Suprapubic skin (tissue), 4 donors: ENCODE data around the gene PEDS1. TPM values are rescaled to one million over a fixed set of nuclear protein-coding genes. Genes with fewer than 3 reads are reported as not detected.
"Not testable (repeated sequence)": the region's sequence is repeated elsewhere in the genome, so short reads cannot be mapped to it uniquely, and the experiment has no call there.

ENCODE experiments used
- DNase-seq, 2 donors: peaks; one replicate each; pipeline ENCODE4 v3.0.0-alpha.2; 2019; ENCODE audit warnings: low spot score in 2 of 2
- H3K27ac ChIP-seq: fragments of 200-600 bp; sonication (generic); one replicate; pipeline ENCODE4 v1.5.1; 2019
- H3K27me3 ChIP-seq: fragments of 200-600 bp; sonication (generic); one replicate; pipeline ENCODE4 v1.5.1; 2019
- H3K36me3 ChIP-seq: fragments of 200-600 bp; sonication (generic); one replicate; pipeline ENCODE4 v1.5.1; 2019
- H3K4me1 ChIP-seq: fragments of 200-600 bp; sonication (generic); one replicate; pipeline ENCODE4 v1.5.1; 2019
- H3K4me3 ChIP-seq: fragments of 200-600 bp; sonication (generic); one replicate; pipeline ENCODE4 v1.5.1; 2019; ENCODE audit warnings: mild to moderate bottlenecking
- H3K9me3 ChIP-seq: fragments of 200-600 bp; sonication (generic); one replicate; pipeline ENCODE4 v1.5.1; 2019
- EP300 ChIP-seq: sonication (generic); formaldehyde crosslinking; IDR thresholded peaks from one replicate; pipeline ENCODE4 v1.6.1; 2017; ENCODE audit warnings: antibody characterized with exemption
- POLR2A ChIP-seq, 2 donors: fragments of 450-650 bp; IDR thresholded peaks; one replicate each; pipeline ENCODE4 v1.6.1; 2017; ENCODE audit warnings: antibody characterized with exemption in 2 of 2, mild to moderate bottlenecking in 2 of 2, moderate library complexity in 2 of 2
- POLR2AphosphoS5 ChIP-seq, 3 donors: sonication (generic); formaldehyde crosslinking; IDR thresholded peaks; one replicate each; pipeline ENCODE4 v1.6.1; 2017; ENCODE audit warnings: antibody characterized with exemption in 3 of 3
- WGBS: methylation state at CpG from one replicate; pipeline ENCODE4 v1.1.5; 2018; 5-methylcytosine and 5-hydroxymethylcytosine counted together
- total RNA-seq, 4 donors: library from RNA; depleted of rRNA; stranded (reverse); fragments of >200 nt; gene quantifications; one replicate each; pipeline ENCODE4 v1.1.0, GENCODE V29; 2016
- TF ChIP-seq, protein P1 (sequence below), 2 donors: fragments of 200-600 bp in 1 of 2; fragments of 450-650 bp in 1 of 2; sonication (generic) in 1 of 2; IDR thresholded peaks; one replicate each; pipeline ENCODE4 v1.5.1; 2016 to 2019; ENCODE audit warnings: antibody characterized with exemption in 2 of 2, mild to moderate bottlenecking in 1 of 2, moderate library complexity in 1 of 2

PEDS1 gene
- total RNA-seq, 4 donors from 2014 or later = 30.5 to 82.2 (median 57.3) TPM

GRCh38 chr20:50186151-50186885 is 32.8 kb upstream of the PEDS1 start:
- Histone ChIP-seq H3K36me3 (no peaks in the 10 kb centered on the region), H3K4me1 (peaks cover 25% of the 10 kb centered on the region), H3K4me3 (no peak overlapping the region), H3K27me3 (no peaks in the 10 kb centered on the region), H3K27ac (no peak overlapping the region), H3K9me3 (no peaks in the 10 kb centered on the region)
- peak; percentile 98 to 99 for DNase-seq
- WGBS = 21% methylated on average over 15 of the region's 16 CpGs
- TF ChIP-seq, protein P1, sequence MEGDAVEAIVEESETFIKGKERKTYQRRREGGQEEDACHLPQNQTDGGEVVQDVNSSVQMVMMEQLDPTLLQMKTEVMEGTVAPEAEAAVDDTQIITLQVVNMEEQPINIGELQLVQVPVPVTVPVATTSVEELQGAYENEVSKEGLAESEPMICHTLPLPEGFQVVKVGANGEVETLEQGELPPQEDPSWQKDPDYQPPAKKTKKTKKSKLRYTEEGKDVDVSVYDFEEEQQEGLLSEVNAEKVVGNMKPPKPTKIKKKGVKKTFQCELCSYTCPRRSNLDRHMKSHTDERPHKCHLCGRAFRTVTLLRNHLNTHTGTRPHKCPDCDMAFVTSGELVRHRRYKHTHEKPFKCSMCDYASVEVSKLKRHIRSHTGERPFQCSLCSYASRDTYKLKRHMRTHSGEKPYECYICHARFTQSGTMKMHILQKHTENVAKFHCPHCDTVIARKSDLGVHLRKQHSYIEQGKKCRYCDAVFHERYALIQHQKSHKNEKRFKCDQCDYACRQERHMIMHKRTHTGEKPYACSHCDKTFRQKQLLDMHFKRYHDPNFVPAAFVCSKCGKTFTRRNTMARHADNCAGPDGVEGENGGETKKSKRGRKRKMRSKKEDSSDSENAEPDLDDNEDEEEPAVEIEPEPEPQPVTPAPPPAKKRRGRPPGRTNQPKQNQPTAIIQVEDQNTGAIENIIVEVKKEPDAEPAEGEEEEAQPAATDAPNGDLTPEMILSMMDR (IDR thresholded peaks at IDR 0.05) = peak; percentile 97 to 99
- TF ChIP-seq EP300 = no peak

- no peak for TF ChIP-seq POLR2A (IDR thresholded peaks at IDR 0.05)
- TF ChIP-seq, protein P1 (IDR thresholded peaks at IDR 0.05) = no peak
- no peak for TF ChIP-seq POLR2AphosphoS5 (IDR thresholded peaks at IDR 0.05)
- TF ChIP-seq EP300 = no peak
These were observed 31.9 kb upstream of the PEDS1 start for GRCh38 chr20:50185426-50185825.

DNA sequence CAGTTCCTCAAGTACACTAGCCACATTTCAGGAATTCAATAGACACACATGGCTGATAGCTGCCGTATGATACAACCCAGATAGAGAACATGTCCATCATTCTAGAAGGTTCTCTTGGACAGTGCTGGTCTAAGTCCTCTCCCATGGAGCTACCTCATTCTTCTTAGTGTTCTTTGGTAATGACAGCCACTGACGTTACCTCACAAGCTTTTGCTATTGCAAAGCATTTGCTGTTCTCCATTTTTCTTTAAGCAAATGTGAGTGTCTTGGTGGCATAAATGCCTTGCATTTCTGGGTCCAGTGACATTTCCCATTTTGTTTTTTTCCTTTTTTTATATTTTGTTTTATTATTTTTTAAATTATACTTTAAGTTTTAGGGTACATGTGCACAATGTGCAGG is 28.8 kb upstream of the PEDS1 start:
- Histone ChIP-seq H3K36me3 (no peaks in the 10 kb centered on the region), H3K4me1 (peaks cover 15% of the 10 kb centered on the region), H3K27ac (no peak overlapping the region), H3K9me3 (no peaks in the 10 kb centered on the region), H3K27me3 (no peaks in the 10 kb centered on the region), H3K4me3 (no peak overlapping the region)
- DNase-seq = no peak
- TF ChIP-seq POLR2AphosphoS5 (IDR thresholded peaks at IDR 0.05) = no peak
- TF ChIP-seq, protein P1 (IDR thresholded peaks at IDR 0.05) = no peak
- no peak for TF ChIP-seq POLR2A (IDR thresholded peaks at IDR 0.05)
- TF ChIP-seq EP300 = no peak
- WGBS = 64% methylated on average over 2 of the region's 2 CpGs

More at GRCh38 chr20:50185426-50185825, 31.9 kb upstream of the PEDS1 start:
- Histone ChIP-seq H3K27ac (no peak overlapping the region), H3K4me3 (no peak overlapping the region), H3K4me1 (peaks cover 25% of the 10 kb centered on the region), H3K9me3 (no peaks in the 10 kb centered on the region), H3K36me3 (no peaks in the 10 kb centered on the region), H3K27me3 (no peaks in the 10 kb centered on the region)
- WGBS = 95% methylated on average over 5 of the region's 5 CpGs
- DNase-seq = no peak

DNA sequence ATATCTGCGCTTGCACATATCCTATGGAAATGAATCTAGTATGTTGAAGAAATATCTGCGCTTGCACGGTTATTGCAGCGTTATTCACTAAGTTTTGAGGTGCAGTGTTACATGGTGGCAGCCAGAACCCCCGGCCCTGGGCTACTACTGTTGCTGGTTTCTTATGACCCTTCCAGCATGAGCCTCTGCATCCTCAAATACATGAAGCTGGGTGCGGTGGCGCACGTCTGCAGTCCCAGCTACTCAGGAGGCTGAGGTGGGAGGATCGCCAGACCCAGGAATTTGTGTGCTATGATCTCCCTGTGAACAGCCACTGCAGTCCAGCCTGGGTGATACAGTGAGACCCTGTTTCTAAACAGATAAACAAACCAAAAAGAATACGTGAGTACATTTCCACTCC is 27.8 kb upstream of the PEDS1 start:
- Histone ChIP-seq H3K27me3 (no peaks in the 10 kb centered on the region), H3K4me3 (no peak overlapping the region), H3K9me3 (no peaks in the 10 kb centered on the region), H3K27ac (no peak overlapping the region), H3K4me1 (peaks cover 5% of the 10 kb centered on the region), H3K36me3 (no peaks in the 10 kb centered on the region)
- DNase-seq = no peak
- TF ChIP-seq POLR2A (IDR thresholded peaks at IDR 0.05) (no peak), EP300 (no peak), POLR2AphosphoS5 (IDR thresholded peaks at IDR 0.05) (no peak)
- TF ChIP-seq, protein P1 (IDR thresholded peaks at IDR 0.05) = no peak
- 89% methylated on average over 10 of the region's 10 CpGs for WGBS

DNA sequence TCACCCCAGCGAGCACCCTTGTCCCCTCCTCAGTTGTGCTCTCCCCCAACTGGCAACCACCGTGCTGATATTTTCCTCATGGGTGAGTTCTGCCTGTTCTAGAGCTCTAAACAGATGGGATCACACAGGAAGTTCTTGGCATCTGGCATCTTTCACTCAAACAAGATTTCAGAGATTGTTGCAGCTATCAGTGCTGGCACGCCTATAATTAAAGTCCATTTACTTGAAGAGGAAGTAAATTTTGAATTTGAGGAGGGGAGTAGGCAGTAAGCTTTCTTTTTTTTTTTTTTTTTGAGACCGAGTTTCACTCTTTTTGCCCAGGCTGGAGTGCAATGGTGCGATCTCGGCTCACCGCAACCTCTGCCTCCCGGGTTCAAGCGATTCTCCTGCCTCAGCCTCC is 25.1 kb upstream of the PEDS1 start:
- not testable (repeated sequence) for H3K27me3 ChIP-seq, H3K4me1 ChIP-seq, H3K27ac ChIP-seq, H3K36me3 ChIP-seq, DNase-seq, H3K9me3 ChIP-seq, H3K4me3 ChIP-seq
- 81% methylated on average over 9 of the region's 9 CpGs for WGBS
